MCF 10A (cell line): Measurements from ENCODE around the gene KIF1A. TPM values are rescaled to one million over a fixed set of nuclear protein-coding genes. Genes with fewer than 3 reads are reported as not detected.
"Not testable (repeated sequence)": the region's sequence is repeated elsewhere in the genome, so short reads cannot be mapped to it uniquely, and the experiment has no call there.

Source experiments
- BruUV-seq: library from RNA; stranded (reverse); fragments of 400-500 nt; replicated peaks from 2 replicates; lab custom pipeline; 2021; lab: Mats Ljungman, UMichigan
- CTCF ChIA-PET: fragments of 300-600 bp; sonication (Branson Sonifier 250); formaldehyde crosslinking; extraction: SDS; loops from one replicate; lab custom pipeline; 2021; ENCODE audit warnings: antibody characterized with exemption, inconsistent platforms; lab: Yijun Ruan, JAX
- POLR2A ChIA-PET: fragments of 300-600, 350-650 bp; sonication (Branson Sonifier 250); formaldehyde crosslinking; extraction: SDS; loops from one replicate; lab custom pipeline; 2020; ENCODE audit warnings: antibody characterized with exemption, inconsistent platforms; lab: Yijun Ruan, JAX
- DNase-seq: peaks from one replicate; pipeline ENCODE4 v3.0.0-alpha.2; 2018; ENCODE audit not compliant: unreplicated experiment
- H3K27ac Mint-ChIP-seq: one replicate; pipeline ENCODE4 v1.8.0; 2022; ENCODE audit warnings: mild to moderate bottlenecking, low read depth, mixed read lengths; ENCODE audit not compliant: unreplicated experiment
- H3K27me3 Mint-ChIP-seq: one replicate; pipeline ENCODE4 v1.8.0; 2022; ENCODE audit warnings: mixed read lengths; ENCODE audit not compliant: insufficient read depth, unreplicated experiment
- H3K36me3 Mint-ChIP-seq: one replicate; pipeline ENCODE4 v1.8.0; 2022; ENCODE audit warnings: mild to moderate bottlenecking, moderate library complexity, mixed read lengths; ENCODE audit not compliant: insufficient read depth, unreplicated experiment
- H3K4me1 Mint-ChIP-seq: one replicate; pipeline ENCODE4 v1.8.0; 2022; ENCODE audit warnings: mixed read lengths; ENCODE audit not compliant: insufficient read depth, unreplicated experiment
- H3K4me3 Mint-ChIP-seq: one replicate; pipeline ENCODE4 v1.8.0; 2022; ENCODE audit warnings: mild to moderate bottlenecking, moderate library complexity, mixed read lengths; ENCODE audit not compliant: unreplicated experiment
- H3K9me3 Mint-ChIP-seq: one replicate; pipeline ENCODE4 v1.8.0; 2022; ENCODE audit warnings: mixed read lengths; ENCODE audit not compliant: unreplicated experiment
- intact Hi-C: fragments of 100-400 bp; cut with micrococcal nuclease; formaldehyde crosslinking; loops from 2 replicates; pipeline ENCODE4 v1.14.1; 2022
- total RNA-seq: library from RNA; stranded (reverse); gene quantifications from 2 replicates; pipeline ENCODE4 v1.2.3, GENCODE V29; 2022
- TF ChIP-seq, protein P1 (sequence below): fragments of 200-600 bp; IDR thresholded peaks from one replicate; pipeline ENCODE4 v1.8.0; 2022; ENCODE audit warnings: antibody characterized with exemption, mild to moderate bottlenecking; ENCODE audit not compliant: unreplicated experiment

Gene KIF1A
- total RNA-seq, 1 experiment from 2014 or later, result not detected

DNA sequence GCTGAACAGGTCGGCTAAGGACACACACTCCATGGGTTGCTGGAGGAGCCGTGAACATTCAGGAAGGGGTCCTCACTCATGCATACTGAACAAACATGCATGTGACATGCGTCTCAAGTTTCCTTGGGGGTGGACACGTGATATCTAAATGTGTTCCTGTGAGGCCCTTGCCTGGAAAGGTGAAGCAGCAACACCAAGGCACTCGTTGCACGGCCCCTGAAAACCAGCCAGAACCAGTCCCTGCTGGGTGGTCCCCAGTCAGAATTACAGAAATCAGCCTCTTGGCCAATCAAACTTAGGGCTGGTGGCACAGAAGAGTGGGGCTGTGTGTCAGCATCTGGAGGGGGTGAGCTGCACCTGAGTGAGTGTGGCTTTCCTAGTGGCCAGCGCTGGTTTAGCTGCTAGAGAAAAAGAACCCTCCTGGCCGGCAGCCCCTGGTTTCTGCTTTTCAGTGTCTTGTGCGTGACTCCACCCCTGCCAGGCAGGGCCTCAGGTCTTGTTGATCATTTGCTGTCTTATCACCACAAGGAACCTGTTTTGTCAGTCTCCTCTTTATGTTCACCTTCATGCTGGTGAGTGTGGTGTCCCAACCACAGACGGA lies 134.1 kb downstream of the KIF1A start:
- BruUV-seq, result no TSS peak
- H3K9me3 Mint-ChIP-seq, result no peaks in the 10 kb centered on the region
- no peaks in the 10 kb centered on the region for H3K36me3 Mint-ChIP-seq
- CTCF ChIA-PET, result no interaction called here
- peaks cover 14% of the 10 kb centered on the region for H3K27me3 Mint-ChIP-seq
- POLR2A ChIA-PET, result no interaction called here
- no peak for DNase-seq
- no peaks in the 10 kb centered on the region for H3K4me1 Mint-ChIP-seq
- intact Hi-C loops, result no loop called here
- H3K27ac Mint-ChIP-seq, result no peak overlapping the region
- TF ChIP-seq, protein P1, sequence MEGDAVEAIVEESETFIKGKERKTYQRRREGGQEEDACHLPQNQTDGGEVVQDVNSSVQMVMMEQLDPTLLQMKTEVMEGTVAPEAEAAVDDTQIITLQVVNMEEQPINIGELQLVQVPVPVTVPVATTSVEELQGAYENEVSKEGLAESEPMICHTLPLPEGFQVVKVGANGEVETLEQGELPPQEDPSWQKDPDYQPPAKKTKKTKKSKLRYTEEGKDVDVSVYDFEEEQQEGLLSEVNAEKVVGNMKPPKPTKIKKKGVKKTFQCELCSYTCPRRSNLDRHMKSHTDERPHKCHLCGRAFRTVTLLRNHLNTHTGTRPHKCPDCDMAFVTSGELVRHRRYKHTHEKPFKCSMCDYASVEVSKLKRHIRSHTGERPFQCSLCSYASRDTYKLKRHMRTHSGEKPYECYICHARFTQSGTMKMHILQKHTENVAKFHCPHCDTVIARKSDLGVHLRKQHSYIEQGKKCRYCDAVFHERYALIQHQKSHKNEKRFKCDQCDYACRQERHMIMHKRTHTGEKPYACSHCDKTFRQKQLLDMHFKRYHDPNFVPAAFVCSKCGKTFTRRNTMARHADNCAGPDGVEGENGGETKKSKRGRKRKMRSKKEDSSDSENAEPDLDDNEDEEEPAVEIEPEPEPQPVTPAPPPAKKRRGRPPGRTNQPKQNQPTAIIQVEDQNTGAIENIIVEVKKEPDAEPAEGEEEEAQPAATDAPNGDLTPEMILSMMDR, result no peak
- H3K4me3 Mint-ChIP-seq, result no peak overlapping the region

DNA sequence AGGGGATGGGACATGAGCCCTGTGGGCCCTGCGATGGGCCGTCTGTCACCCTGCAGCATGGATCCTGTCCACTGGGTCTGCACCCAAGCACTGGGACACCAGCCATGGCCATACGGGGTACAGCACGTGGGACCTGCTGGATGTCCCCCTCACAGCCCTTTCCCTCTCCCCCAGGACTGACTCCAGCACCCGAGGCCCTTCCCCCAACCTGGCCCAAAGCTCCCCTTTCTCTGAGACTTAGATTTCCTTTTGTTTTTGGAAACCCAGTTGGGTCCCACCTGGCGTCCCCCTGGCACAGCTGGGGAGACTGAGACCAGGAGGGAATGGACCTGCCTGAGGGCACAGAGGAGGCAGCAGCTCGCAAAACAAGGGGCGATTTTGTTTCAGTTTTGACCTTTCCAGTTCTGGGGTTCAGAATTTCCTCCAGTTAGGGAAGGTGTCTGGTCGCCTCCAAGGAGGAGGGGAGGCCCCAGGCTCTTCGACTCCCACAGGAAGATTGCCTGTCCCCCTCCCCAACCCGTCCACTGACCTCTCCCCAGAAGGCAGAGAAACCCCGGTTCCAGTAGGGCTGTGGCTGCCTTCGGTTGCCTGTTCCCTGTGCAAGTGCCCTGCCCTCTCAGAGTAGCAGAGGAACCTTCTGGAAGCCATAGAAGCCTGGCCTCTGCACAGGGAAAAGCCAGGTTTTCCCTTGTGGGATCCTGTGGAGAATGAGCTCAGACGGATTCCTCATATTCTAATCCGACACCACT lies 135.9 kb downstream of the KIF1A start:
- H3K4me3 Mint-ChIP-seq, H3K36me3 Mint-ChIP-seq, H3K27ac Mint-ChIP-seq, BruUV-seq, CTCF ChIA-PET, H3K9me3 Mint-ChIP-seq, H3K4me1 Mint-ChIP-seq, intact Hi-C loops, POLR2A ChIA-PET, DNase-seq: not testable (repeated sequence)
- peaks cover 14% of the 10 kb centered on the region for H3K27me3 Mint-ChIP-seq

DNA sequence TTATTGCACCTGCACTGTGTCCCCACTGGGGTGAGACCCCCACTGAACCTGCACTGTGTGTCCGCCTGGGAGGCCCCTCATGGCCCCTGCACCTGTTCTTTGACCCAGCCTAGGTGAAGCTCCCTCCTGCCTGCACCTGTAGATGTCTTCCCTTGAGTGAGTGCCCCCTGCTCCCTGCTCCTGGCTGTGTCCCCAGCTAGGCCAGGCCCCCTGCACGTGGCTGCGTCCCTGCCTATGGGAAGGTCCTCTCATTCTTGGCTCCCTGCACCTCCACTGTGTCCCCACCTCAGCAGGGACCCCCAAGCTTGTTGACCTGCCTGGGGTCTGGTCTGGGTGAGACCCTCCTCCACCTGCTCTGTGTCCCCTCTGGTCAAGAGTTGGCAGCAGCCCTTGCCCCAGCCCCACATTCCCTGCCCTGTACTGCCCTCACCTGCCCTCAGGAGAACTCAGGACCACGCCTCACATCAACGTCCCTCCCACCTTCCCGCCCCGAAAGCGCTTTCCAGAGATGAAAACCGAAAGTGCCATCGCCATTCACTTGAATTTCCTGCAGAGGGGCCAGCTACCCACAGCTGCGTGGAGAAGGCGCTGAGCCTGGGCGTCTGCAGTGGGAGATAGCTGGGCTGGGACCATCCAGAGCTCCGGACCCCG lies 136.6 kb downstream of the KIF1A start:
- BruUV-seq, H3K9me3 Mint-ChIP-seq, H3K4me3 Mint-ChIP-seq, H3K27ac Mint-ChIP-seq, H3K4me1 Mint-ChIP-seq, H3K36me3 Mint-ChIP-seq, intact Hi-C loops, DNase-seq, CTCF ChIA-PET, POLR2A ChIA-PET: not testable (repeated sequence)
- peaks cover 14% of the 10 kb centered on the region for H3K27me3 Mint-ChIP-seq

DNA sequence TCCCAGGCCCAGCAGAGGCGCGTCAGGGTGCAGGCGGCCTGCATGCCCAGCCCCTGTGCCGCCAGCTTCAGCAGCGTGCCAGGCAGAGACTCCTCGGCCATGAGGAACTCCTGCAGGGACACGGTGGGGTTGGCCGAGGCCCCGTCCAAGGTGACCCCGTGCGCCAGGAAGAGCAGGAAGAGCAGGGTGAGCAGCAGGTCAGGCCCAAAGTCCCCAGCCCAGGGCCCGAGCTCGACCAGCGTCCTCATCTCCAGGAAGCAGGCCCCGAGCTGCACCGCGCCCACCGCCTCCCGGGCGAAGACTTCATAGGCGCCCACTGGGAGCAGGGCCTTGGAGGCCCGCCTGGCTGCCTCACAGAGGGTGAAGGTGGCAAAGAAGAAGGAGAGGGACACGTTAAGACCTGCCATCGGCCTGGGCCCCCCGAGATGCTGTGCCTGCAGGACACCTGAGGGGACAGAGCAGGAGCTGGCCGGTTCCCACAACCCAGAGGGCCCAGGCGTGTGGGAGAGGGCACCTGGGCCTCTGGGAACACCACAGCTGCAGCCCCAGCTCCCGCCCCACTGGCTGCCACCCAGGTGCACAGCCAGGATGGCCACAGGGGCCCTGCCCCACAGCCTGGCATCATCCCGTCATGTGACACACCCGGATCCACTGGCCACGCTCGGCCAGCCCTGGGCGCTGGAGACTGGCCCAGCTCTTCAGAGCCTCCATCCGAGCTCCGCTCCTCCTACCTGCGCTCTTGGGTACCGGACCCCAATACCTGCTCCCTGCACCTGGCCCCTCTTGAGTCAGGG lies 137.4 kb downstream of the KIF1A start, which contains the start of gene AQP12B:
Gene AQP12B (minus strand): TSS at position 455 of the 794 bp plus-strand sequence. CDS start 48 bp downstream, at position 407.
- POLR2A ChIA-PET, H3K4me3 Mint-ChIP-seq, intact Hi-C loops, H3K4me1 Mint-ChIP-seq, H3K27ac Mint-ChIP-seq, BruUV-seq, H3K9me3 Mint-ChIP-seq, H3K36me3 Mint-ChIP-seq, DNase-seq, CTCF ChIA-PET: not testable (repeated sequence)
- peaks cover 14% of the 10 kb centered on the region for H3K27me3 Mint-ChIP-seq

DNA sequence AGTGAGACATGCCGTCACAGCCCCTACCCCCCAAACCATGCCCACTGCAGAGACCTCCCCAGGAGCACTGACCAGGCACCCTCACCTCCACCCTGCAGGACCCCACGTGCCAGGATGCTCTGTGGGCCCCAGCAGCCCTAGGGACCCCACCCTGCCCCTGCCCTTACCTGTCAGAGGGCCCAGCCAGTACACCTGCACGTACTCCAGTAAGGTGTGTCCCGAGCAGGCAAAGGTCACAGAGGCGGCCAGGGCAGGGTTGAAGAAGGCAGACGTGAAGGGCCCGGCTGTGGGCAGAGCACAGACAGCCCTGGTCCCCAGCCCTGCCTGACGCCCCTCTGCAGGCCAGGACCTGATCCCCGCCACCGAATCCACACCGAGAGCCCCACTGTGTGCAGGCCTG lies 139.8 kb downstream of the KIF1A start:
- H3K27me3 Mint-ChIP-seq, H3K4me3 Mint-ChIP-seq, DNase-seq, H3K36me3 Mint-ChIP-seq, CTCF ChIA-PET, POLR2A ChIA-PET, H3K27ac Mint-ChIP-seq, intact Hi-C loops, H3K9me3 Mint-ChIP-seq, H3K4me1 Mint-ChIP-seq, BruUV-seq: not testable (repeated sequence)

DNA sequence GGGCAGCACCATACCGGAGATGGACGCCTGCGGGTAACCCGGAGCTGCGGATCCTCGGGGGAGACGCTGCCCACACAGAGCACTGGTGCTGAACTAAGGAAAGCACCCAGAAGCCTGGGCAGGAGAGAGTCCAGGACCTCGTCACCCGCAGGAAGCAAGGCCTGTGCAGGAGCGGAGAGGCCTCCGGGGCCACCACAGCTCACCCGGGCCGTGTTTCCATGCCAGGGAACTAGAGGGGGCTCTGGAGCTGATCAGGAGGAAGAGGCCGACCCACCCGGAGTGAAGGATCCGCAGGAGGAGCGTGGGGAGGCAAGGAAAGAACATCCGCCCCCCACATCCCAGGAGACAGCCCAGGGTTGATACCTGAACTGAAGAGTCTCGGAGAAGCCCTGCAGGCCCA lies 141.1 kb downstream of the KIF1A start:
- POLR2A ChIA-PET, BruUV-seq: not testable (repeated sequence)

DNA sequence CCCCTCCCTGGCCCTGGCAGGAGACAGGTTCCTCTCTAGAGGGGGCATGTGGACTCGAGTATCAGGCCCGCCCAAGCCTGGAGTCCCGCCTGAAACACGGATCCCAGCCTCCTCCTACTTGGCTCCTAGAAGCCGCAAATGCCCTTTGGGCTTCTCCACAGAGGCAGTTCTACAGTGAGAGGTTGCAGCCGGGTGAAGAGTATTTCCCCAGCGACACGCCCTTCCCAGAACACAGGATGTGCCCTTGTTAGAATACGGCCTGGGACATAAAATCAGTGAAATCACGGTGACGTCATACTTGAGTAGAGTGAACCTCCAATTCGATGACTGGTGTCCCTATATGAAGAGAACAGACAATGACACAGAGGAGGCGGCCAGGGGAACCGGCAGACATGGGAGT lies 142.0 kb downstream of the KIF1A start:
- peaks cover 17% of the 10 kb centered on the region for H3K27me3 Mint-ChIP-seq
- BruUV-seq, intact Hi-C loops, CTCF ChIA-PET, H3K36me3 Mint-ChIP-seq, H3K4me1 Mint-ChIP-seq, H3K27ac Mint-ChIP-seq, DNase-seq, POLR2A ChIA-PET, H3K9me3 Mint-ChIP-seq, H3K4me3 Mint-ChIP-seq: not testable (repeated sequence)

More for the DNA sequence above, 141.1 kb downstream of the KIF1A start:
- H3K36me3 Mint-ChIP-seq, DNase-seq, H3K27ac Mint-ChIP-seq, H3K4me1 Mint-ChIP-seq, H3K9me3 Mint-ChIP-seq, intact Hi-C loops, CTCF ChIA-PET, H3K4me3 Mint-ChIP-seq: not testable (repeated sequence)
- peaks cover 14% of the 10 kb centered on the region for H3K27me3 Mint-ChIP-seq

DNA sequence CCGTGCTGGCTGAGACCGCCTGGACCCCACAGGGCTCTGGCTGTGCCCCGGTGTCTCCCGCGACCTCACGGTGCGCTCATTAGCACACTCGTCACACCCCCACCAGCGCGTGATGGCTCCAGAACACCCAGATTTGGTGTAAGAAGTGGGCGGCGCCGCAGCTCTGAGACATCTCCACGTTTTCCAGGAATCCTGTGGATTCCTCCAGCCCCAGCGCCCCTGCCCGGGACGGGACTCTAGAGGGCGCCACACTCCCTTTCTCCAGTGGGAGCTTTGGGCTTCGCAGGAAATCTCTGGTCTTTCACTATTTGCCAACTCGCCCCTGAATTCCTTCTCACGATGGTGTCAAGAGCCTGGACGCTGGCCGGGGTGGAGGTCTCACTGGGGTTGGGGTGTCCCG lies 144.7 kb downstream of the KIF1A start:
- H3K36me3 Mint-ChIP-seq, H3K9me3 Mint-ChIP-seq, POLR2A ChIA-PET, CTCF ChIA-PET, H3K4me3 Mint-ChIP-seq, intact Hi-C loops, H3K27ac Mint-ChIP-seq, H3K4me1 Mint-ChIP-seq, DNase-seq, BruUV-seq: not testable (repeated sequence)
- peaks cover 37% of the 10 kb centered on the region for H3K27me3 Mint-ChIP-seq
